A549 treated with RU486 at 1 μM for 4 hours (cell line): ENCODE results near the gene DPT. TPM values are rescaled to one million over a fixed set of nuclear protein-coding genes. Genes with fewer than 3 reads are reported as not detected.

Experiments used
- total RNA-seq: library from RNA; stranded (reverse); fragments of 200-300 nt; extraction: Qiagen RNA extraction; gene quantifications from 5 replicates; pipeline ENCODE4 v1.2.3, GENCODE V29; 2022; ENCODE audit warnings: low read depth

The DPT gene
- not detected in 5 replicates for total RNA-seq

DNA sequence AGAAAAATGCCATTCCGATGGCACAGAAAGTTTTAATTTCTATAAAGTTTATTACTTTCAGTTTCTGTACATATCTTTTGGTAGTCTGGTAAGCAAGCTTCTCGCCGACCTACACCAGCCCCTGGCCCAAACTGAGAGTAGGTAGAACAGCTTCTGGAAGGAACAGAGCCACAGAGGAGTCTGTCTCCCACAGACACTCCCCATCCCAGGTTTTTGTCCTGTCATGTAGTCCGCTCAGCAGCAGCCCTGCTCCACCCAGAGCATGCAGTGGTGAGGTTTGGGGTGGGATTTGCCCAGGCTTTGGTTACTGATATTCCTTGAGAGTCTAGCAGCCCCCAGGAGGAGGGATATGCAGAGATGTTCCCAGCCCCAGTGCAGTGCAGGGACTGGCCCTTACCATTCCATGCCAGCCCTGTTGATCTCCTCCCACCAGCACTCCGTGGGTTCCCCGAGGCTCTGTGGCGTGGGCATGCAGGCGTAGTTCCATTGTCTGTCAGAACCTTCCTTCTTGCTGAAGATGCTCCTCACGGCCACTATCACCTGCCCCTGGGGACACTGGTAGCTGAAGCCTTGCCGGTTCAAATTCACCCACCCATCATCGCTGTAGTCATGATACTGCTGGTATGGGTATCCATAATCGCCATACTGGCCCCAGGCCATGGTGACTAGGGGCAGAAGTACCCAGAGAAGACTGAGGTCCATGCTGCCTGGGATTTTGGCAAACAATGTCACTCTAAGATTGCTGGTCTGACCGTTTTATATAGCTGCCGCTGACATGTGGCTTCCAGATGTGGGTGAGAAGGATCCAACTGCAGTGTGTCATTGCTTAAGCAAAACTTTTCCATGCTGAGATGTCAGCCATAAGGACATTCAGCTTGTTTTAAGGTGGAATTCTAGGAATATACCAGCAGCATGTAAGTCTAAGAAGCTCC lies at the start of gene DPT:
TSS of gene DPT (minus strand) at position 734 of the 932 bp plus-strand sequence. CDS start at position 702, 32 bp downstream.

Other genes starting within 250 kb of the DPT start
- gene XCL2, start 185.2 kb downstream of the DPT start, total RNA-seq: not detected in 5 replicates
- not detected in 5 replicates for gene XCL1, start 152.6 kb downstream of the DPT start, total RNA-seq